ENCODE results near the gene LIMD2.

GRCh38 chr17:63701868-63702720, 2.2 kb upstream of the LIMD2 start:
- no peak for TF ChIP-seq CTCF (IDR thresholded peaks at IDR 0.05)
- no peak for TF ChIP-seq POLR2A (IDR thresholded peaks at IDR 0.05)
